ENCODE data around the gene RNU4-1.
"Not testable (repeated sequence)": the region's sequence is repeated elsewhere in the genome, so short reads cannot be mapped to it uniquely, and the experiment has no call there.

RNU4-1 gene

DNA sequence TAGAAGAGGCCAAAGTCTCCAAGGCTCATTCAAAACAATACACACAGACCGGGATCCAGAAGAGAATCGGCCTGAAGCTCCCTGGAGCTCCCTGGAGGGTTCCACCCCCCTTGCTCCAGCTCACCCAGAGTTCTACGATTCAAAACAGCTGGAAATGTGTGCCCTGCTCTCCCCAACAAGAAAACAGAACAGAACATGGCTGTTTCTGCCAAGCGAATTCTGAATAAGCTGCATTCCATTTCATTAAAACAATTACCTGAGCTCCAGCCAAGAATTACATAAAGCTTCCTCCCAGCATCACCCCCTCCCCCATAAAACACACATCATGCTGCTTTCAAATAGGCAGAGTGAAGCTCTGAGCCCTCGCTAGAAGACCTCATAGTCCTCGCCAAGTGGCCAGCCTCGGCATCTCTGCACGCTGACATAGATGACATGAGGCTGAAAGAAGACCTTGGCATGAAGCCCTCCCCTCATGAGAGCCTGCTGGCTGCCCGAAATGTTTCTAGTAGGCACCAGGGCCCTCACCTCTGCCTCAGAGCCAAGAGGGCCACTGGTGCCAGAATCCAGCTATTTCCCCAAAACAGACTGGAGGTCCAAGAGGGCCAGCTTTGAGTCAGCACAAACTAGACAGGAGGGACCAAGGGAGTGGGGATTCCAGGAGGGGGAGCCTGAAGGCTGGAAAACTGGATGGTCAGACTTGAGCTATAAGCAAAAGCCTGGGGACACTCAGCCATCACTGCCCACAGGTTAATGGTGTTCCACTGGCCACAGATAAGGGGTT is 35.8 kb downstream of the RNU4-1 start:
- DNase-seq, result no peak

- no peak for DNase-seq
Observed at GRCh38 chr12:120254809-120255208, 38.2 kb downstream of the RNU4-1 start.

DNA sequence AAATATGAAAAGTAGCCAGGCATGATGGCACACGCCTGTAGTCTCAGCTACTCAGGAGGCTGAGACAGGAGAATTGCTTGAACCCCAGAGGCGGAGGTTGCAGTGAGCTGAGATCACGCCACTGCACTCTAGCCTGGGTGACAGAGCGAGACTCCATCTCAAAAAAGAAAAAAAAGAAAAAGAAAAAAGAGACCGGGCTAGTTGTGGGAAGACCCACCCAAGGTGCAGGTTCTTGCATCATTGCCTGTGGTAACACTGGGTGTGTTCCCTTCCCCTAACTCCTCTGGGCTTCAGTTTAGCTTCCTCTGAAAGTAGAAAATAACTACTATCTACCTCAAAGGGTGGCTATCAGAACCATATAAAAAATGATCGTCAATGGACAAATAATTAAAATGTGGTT is 39.7 kb downstream of the RNU4-1 start:
- not testable (repeated sequence) for DNase-seq

DNA sequence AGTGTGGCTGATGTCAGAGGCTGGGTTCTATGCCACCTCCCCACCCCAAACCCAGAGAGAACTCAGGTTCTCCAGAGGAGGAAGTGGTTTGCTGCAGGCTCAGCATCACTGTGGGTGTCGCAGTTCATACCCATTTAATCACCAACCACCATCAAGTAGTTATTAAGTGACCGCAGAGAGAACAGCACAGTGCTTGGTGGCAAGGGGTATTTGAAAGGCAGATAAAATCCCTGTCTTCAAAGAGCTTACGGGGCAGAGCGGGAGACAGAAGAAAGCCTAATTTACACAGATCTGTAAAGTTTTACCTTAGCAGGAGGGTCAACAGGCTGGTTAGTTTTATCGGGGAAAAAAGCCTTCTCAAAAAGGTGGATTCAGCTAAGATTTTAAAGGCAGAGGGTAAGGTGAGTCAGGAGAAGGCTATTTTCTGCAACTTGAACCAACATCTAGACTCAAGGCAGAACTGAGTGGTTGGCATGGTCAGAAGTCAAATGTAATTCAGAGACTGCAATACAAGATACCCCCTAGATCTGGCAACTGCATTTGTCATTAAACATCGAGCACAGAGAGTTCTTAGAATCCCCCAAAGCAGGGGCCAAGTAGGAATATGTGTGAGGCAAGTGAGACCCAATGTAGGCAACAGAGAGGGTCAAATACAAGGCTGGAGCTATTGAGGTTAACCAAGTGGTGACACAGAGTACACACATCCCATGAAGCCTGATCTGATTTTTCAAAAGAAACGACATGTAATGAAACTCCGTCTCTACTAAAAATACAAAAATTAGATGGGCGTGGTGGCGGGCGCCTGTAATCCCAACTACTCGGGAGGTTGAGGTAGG is 40.7 kb downstream of the RNU4-1 start:
- DNase-seq, result no peak

GRCh38 chr12:120251364-120252070 is 41.5 kb downstream of the RNU4-1 start:
- DNase-seq, result not testable (repeated sequence)

- no peak for DNase-seq
Observed at GRCh38 chr12:120249875-120250795, 42.9 kb downstream of the RNU4-1 start.

DNA sequence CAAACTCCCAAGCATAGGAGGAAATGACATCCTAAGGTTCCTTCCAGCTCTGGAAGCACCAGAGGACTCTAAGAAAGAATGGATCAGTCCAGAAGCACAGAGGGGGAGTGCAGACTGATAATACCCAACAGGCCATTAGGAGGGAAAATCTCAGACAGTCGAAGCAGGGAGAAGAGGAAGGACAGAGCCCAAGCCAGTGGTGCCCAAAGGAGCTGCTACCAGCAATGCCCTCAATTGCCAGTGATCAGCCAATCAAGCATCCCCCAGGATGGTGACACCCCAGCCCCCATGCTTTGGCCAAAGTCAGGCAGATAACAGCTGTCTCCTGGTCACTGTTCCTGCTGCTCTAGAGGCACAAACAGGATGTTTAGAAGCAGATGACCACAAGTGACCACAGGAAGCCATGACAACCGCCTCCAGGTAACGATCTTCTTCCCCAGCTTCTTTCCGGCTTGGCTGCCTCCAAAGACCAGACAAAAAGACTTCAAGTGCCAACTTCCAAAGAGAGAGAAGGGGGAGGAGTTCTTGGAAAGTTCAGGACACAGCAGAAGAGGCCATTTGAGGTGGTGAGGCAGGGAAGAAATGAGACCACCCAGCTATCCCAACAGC is 43.7 kb downstream of the RNU4-1 start:
- no peak for DNase-seq

- no peak for DNase-seq
Observed at GRCh38 chr12:120247621-120248030, 45.4 kb downstream of the RNU4-1 start.

- DNase-seq, result no peak
Observed at GRCh38 chr12:120247183-120247582, 45.9 kb downstream of the RNU4-1 start.

GRCh38 chr12:120246705-120247104 is 46.3 kb downstream of the RNU4-1 start:
- DNase-seq, result not testable (repeated sequence)
